PC-9 (cell line): ENCODE results near the gene ACMSD. TPM values are rescaled to one million over a fixed set of nuclear protein-coding genes. Genes with fewer than 3 reads are reported as not detected.

ENCODE experiments used
- BruUV-seq: library from RNA; stranded (reverse); fragments of 400-500 nt; replicated peaks from 2 replicates; lab custom pipeline; 2021; lab: Mats Ljungman, UMichigan
- CTCF ChIA-PET: fragments of 300-600 bp; sonication (Branson Sonifier 250); formaldehyde crosslinking; loops from one replicate; lab custom pipeline; 2022; ENCODE audit warnings: antibody characterized with exemption; lab: Charles Lee
- POLR2A ChIA-PET: fragments of 300-600 bp; sonication (Branson Sonifier 250); formaldehyde crosslinking; loops from one replicate; lab custom pipeline; 2022; ENCODE audit warnings: antibody characterized with exemption; ENCODE audit not compliant: unreplicated experiment; lab: Charles Lee
- DNase-seq, 2 experiments: peaks; one replicate each; pipeline versions ENCODE4 v3.0.0 to v3.0.0-alpha.2; 2015 to 2022; ENCODE audit warnings: mixed read lengths in 1 of 2
- H2AFZ ChIP-seq: fragments of 200-600 bp; sonication (generic); 2 replicates; pipeline ENCODE4 v1.8.1; 2017; ENCODE audit warnings: antibody characterized with exemption
- H3F3A ChIP-seq: fragments of 200-600 bp; sonication (generic); 2 replicates; pipeline ENCODE4 v1.8.1; 2017; ENCODE audit warnings: antibody characterized with exemption, mild to moderate bottlenecking, low read depth; ENCODE audit not compliant: insufficient read depth
- H3K27ac ChIP-seq: fragments of 200-600 bp; sonication (generic); 2 replicates; pipeline ENCODE4 v1.6.1; 2016; ENCODE audit warnings: mixed run types
- H3K27me3 ChIP-seq: fragments of 200-600 bp; sonication (generic); 2 replicates; pipeline ENCODE4 v1.6.1; 2016; ENCODE audit warnings: low read depth, mixed run types; ENCODE audit not compliant: insufficient read depth
- H3K36me3 ChIP-seq: fragments of 200-600 bp; sonication (generic); 2 replicates; pipeline ENCODE4 v1.6.1; 2016; ENCODE audit warnings: low read depth, mixed run types
- H3K4me1 ChIP-seq: fragments of 200-600 bp; sonication (generic); replicated peaks from 2 replicates; pipeline ENCODE4 v1.6.1; 2016; ENCODE audit warnings: mixed run types; ENCODE audit not compliant: insufficient read depth
- H3K4me2 ChIP-seq: fragments of 200-600 bp; sonication (generic); 2 replicates; pipeline ENCODE4 v1.6.1; 2017; ENCODE audit warnings: mixed run types
- H3K4me3 ChIP-seq: fragments of 200-600 bp; sonication (generic); 2 replicates; pipeline ENCODE4 v1.6.1; 2016; ENCODE audit warnings: mixed run types
- H3K79me2 ChIP-seq: fragments of 200-600 bp; sonication (generic); 2 replicates; pipeline ENCODE4 v1.6.1; 2017; ENCODE audit warnings: low read depth, mixed run types
- H3K9me2 ChIP-seq: fragments of 200-600 bp; sonication (generic); 2 replicates; pipeline ENCODE4 v1.8.1; 2017; ENCODE audit warnings: mild to moderate bottlenecking; ENCODE audit not compliant: insufficient read depth
- H3K9me3 ChIP-seq: fragments of 200-600 bp; sonication (generic); 2 replicates; pipeline ENCODE4 v1.8.1; 2016; ENCODE audit warnings: low read depth; ENCODE audit not compliant: insufficient read depth
- H4K20me1 ChIP-seq: fragments of 200-600 bp; sonication (generic); 2 replicates; pipeline ENCODE4 v1.8.1; 2017; ENCODE audit not compliant: insufficient read depth
- EZH2 ChIP-seq: fragments of 200-600 bp; sonication (generic); IDR thresholded peaks from 2 replicates; pipeline ENCODE4 v1.8.0; 2017; ENCODE audit warnings: antibody characterized with exemption, low read depth
- intact Hi-C: fragments of 100-400 bp; cut with micrococcal nuclease; formaldehyde crosslinking; loops from one replicate; pipeline ENCODE4 v1.10.0; 2022; ENCODE audit not compliant: unreplicated experiment
- total RNA-seq: library from RNA; stranded (reverse); gene quantifications from 2 replicates; pipeline ENCODE4 v1.2.3, GENCODE V29; 2021
- TF ChIP-seq, protein P1 (sequence below): fragments of 200-600 bp; sonication (generic); conservative IDR thresholded peaks from 2 replicates; pipeline ENCODE4 v1.6.1; 2017; ENCODE audit warnings: mixed run types, antibody characterized with exemption, mild to moderate bottlenecking, moderate library complexity

The ACMSD gene
- total RNA-seq, 1 experiment from 2014 or later, result not detected

DNA sequence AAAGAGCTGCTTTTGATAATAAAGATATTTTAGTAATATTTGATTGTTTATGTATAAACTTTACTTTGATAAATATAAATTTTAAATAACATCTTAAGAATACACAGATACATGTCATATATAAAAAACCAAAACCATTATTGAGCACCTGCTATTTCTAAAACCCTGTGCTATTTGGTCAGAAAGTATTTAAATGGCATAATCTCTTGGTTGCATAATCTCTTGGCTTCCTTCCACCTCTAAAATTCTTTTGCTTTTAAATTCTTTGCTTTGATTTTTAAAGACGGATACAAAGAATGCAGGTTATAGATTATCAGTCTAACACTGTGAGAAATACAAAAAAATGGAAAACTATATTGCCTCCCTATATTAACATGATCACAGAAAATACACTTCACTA is 36.9 kb downstream of the ACMSD start:
- CTCF ChIA-PET, result no interaction called here
- no peak for TF ChIP-seq EZH2
- TF ChIP-seq, protein P1, sequence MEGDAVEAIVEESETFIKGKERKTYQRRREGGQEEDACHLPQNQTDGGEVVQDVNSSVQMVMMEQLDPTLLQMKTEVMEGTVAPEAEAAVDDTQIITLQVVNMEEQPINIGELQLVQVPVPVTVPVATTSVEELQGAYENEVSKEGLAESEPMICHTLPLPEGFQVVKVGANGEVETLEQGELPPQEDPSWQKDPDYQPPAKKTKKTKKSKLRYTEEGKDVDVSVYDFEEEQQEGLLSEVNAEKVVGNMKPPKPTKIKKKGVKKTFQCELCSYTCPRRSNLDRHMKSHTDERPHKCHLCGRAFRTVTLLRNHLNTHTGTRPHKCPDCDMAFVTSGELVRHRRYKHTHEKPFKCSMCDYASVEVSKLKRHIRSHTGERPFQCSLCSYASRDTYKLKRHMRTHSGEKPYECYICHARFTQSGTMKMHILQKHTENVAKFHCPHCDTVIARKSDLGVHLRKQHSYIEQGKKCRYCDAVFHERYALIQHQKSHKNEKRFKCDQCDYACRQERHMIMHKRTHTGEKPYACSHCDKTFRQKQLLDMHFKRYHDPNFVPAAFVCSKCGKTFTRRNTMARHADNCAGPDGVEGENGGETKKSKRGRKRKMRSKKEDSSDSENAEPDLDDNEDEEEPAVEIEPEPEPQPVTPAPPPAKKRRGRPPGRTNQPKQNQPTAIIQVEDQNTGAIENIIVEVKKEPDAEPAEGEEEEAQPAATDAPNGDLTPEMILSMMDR, result no peak

DNA sequence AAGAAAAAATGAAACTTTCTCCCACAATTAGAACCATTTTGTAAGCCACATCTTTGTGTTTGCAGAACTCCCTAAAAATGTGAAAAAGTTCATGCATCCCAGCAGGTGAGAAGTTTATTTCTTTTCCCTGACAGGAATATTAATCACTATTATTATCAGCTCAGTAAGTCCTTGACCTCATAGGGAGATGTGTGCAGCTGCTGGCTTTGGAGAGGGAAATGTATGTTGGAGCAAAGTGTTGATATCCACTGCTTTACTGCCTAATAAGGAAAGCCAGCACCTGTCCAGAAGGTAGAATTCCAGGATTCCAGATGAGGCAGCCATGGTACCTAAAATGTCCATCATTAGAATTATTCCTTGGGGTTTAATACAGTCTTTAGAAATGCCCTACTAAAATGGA is 44.4 kb downstream of the ACMSD start:
- H3K9me3 ChIP-seq, result no peaks in the 10 kb centered on the region
- no peaks in the 10 kb centered on the region for H3K79me2 ChIP-seq
- no peaks in the 10 kb centered on the region for H4K20me1 ChIP-seq
- H3K4me1 ChIP-seq, result no peaks in the 10 kb centered on the region
- no peaks in the 10 kb centered on the region for H3F3A ChIP-seq
- TF ChIP-seq, protein P1, result no peak
- TF ChIP-seq EZH2, result no peak
- H3K36me3 ChIP-seq, result no peaks in the 10 kb centered on the region
- no peak overlapping the region for H3K4me3 ChIP-seq
- no peaks in the 10 kb centered on the region for H3K27me3 ChIP-seq
- intact Hi-C loops, result no loop called here
- H2AFZ ChIP-seq, result no peak overlapping the region
- H3K9me2 ChIP-seq, result no peaks in the 10 kb centered on the region
- ChIA-PET POLR2A (no interaction called here), CTCF (no interaction called here)
- BruUV-seq, result no TSS peak
- no peak for DNase-seq
- no peak overlapping the region for H3K27ac ChIP-seq
- no peak overlapping the region for H3K4me2 ChIP-seq

More for the DNA sequence above, 36.9 kb downstream of the ACMSD start:
- Histone ChIP-seq H3K36me3 (no peaks in the 10 kb centered on the region), H3K27ac (no peak overlapping the region), H3K79me2 (no peaks in the 10 kb centered on the region), H3F3A (no peaks in the 10 kb centered on the region), H3K4me2 (no peak overlapping the region), H3K4me3 (no peak overlapping the region), H2AFZ (no peak overlapping the region), H4K20me1 (no peaks in the 10 kb centered on the region), H3K9me3 (no peaks in the 10 kb centered on the region), H3K27me3 (no peaks in the 10 kb centered on the region), H3K9me2 (no peaks in the 10 kb centered on the region; the same call in 1 of the 2 replicates), H3K4me1 (no peaks in the 10 kb centered on the region)
- no peak for DNase-seq
- POLR2A ChIA-PET, result no interaction called here
- intact Hi-C loops, result no loop called here
- no TSS peak for BruUV-seq

DNA sequence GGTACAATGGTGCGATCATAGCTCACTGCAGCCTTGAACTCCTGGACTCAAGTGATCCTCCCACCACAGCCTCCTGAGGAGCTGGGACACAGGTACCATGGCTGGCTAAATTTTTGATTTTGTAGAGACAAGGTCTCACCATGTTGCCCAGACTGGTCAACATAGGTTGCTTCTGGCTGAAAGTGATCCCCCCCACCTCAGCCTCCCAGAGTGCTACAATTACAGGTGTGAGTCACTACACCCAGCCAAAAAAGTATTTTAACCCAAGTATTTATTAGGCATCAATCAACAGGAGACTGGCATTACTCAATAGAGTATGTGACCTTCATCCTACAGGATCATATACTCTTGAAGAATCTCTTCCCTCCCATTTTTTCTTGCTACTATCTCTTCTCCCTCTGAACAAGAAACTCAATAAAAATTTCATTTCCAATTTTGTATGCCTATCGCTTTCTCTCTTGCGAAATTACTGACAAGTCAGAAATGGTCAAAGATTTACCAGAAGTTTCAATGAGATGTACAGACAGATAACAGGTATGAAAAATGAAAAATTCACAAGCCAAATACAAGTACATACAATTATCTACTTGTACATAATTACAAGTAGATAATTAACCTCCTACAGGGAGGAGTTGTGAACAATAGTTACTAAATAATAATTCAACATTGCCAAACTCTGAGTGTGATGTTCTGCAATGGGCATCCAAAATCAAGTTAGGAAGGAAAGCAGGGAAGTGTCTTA is 45.3 kb downstream of the ACMSD start:
- Histone ChIP-seq H3K4me3 (no peak overlapping the region), H3K79me2 (no peaks in the 10 kb centered on the region), H2AFZ (no peak overlapping the region), H3K9me3 (no peaks in the 10 kb centered on the region), H3K36me3 (no peaks in the 10 kb centered on the region), H4K20me1 (no peaks in the 10 kb centered on the region), H3F3A (no peaks in the 10 kb centered on the region), H3K4me2 (no peak overlapping the region), H3K9me2 (no peaks in the 10 kb centered on the region), H3K27me3 (no peaks in the 10 kb centered on the region), H3K4me1 (no peaks in the 10 kb centered on the region), H3K27ac (no peak overlapping the region)
- ChIA-PET POLR2A (no interaction called here), CTCF (no interaction called here)
- no TSS peak for BruUV-seq
- no peak for DNase-seq
- TF ChIP-seq EZH2, result no peak
- TF ChIP-seq, protein P1, result no peak
- intact Hi-C loops, result no loop called here
